ENCODE results near the gene SYNE1. TPM values are rescaled to one million over a fixed set of nuclear protein-coding genes. Genes with fewer than 3 reads are reported as not detected.

The SYNE1 gene
- polyA plus RNA-seq, 1 donor from 2014 or later, result 38.5 TPM

- no peaks in the 10 kb centered on the region for H3K9me3 ChIP-seq (ENCODE audit: low read length)
- H3K36me3 ChIP-seq (ENCODE audit: insufficient read depth, low read length), result no peaks in the 10 kb centered on the region
- no peaks in the 10 kb centered on the region for H3K79me2 ChIP-seq (replicated peaks; ENCODE audit: insufficient read depth, low read length)
- no peaks in the 10 kb centered on the region for H3K27me3 ChIP-seq (ENCODE audit: insufficient read depth, low read depth, low read length)
- H3F3A ChIP-seq (ENCODE audit: insufficient read depth, low read length, poor library complexity, severe bottlenecking), result no peaks in the 10 kb centered on the region
- H4K20me1 ChIP-seq (ENCODE audit: insufficient read depth), result no peaks in the 10 kb centered on the region
- no peak overlapping the region for H2AFZ ChIP-seq (ENCODE audit: low read depth, low read length)
- H3K4me2 ChIP-seq (ENCODE audit: low read length), result no peak overlapping the region
- no peak overlapping the region for H3K27ac ChIP-seq (ENCODE audit: low read length)
- H3K9me2 ChIP-seq (ENCODE audit: insufficient read depth, low read length), result no peaks in the 10 kb centered on the region
- no peak for TF ChIP-seq SMC3 (conservative IDR thresholded peaks at IDR 0.05; ENCODE audit: poor library complexity)
- TF ChIP-seq TAF1 (IDR thresholded peaks at IDR 0.05; ENCODE audit: low read depth), result no peak
- TF ChIP-seq REST (IDR thresholded peaks at IDR 0.05; ENCODE audit: borderline replicate concordance), result no peak
- no peak for TF ChIP-seq EZH2 (IDR thresholded peaks at IDR 0.05; ENCODE audit: borderline replicate concordance, insufficient read depth, low read length, poor library complexity, severe bottlenecking)
- no peak for TF ChIP-seq MXI1 (conservative IDR thresholded peaks at IDR 0.05; ENCODE audit: poor library complexity, severe bottlenecking)
- TF ChIP-seq CTCF (IDR thresholded peaks at IDR 0.05; ENCODE audit: poor library complexity, severe bottlenecking), result no peak
- H3K4me3 ChIP-seq (ENCODE audit: low read length), result no peak overlapping the region
- no peak overlapping the region for H3K9ac ChIP-seq (ENCODE audit: low read length)
Measured at GRCh38 chr6:152605342-152605741, 31.8 kb downstream of the SYNE1 start.

GRCh38 chr6:152603911-152604310, 33.3 kb downstream of the SYNE1 start:
- no peaks in the 10 kb centered on the region for H3K79me2 ChIP-seq (replicated peaks; ENCODE audit: insufficient read depth, low read length)
- H4K20me1 ChIP-seq (ENCODE audit: insufficient read depth), result no peaks in the 10 kb centered on the region
- no peaks in the 10 kb centered on the region for H3K9me3 ChIP-seq (ENCODE audit: low read length)
- no peak overlapping the region for H3K9ac ChIP-seq (ENCODE audit: low read length)
- no peaks in the 10 kb centered on the region for H3F3A ChIP-seq (ENCODE audit: insufficient read depth, low read length, poor library complexity, severe bottlenecking)
- no peak overlapping the region for H2AFZ ChIP-seq (ENCODE audit: low read depth, low read length)
- no peak overlapping the region for H3K27ac ChIP-seq (ENCODE audit: low read length)
- no peak for TF ChIP-seq TAF1 (IDR thresholded peaks at IDR 0.05; ENCODE audit: low read depth)
- no peak for TF ChIP-seq POLR2AphosphoS5 (IDR thresholded peaks at IDR 0.05)
- no peak for TF ChIP-seq REST (IDR thresholded peaks at IDR 0.05; ENCODE audit: borderline replicate concordance)
- TF ChIP-seq CTCF (IDR thresholded peaks at IDR 0.05; ENCODE audit: poor library complexity, severe bottlenecking), result no peak
- TF ChIP-seq SMC3 (conservative IDR thresholded peaks at IDR 0.05; ENCODE audit: poor library complexity), result no peak
- TF ChIP-seq MXI1 (conservative IDR thresholded peaks at IDR 0.05; ENCODE audit: poor library complexity, severe bottlenecking), result no peak
- TF ChIP-seq EP300 (conservative IDR thresholded peaks at IDR 0.05; ENCODE audit: poor library complexity, severe bottlenecking), result no peak
- no peak for TF ChIP-seq EZH2 (IDR thresholded peaks at IDR 0.05; ENCODE audit: borderline replicate concordance, insufficient read depth, low read length, poor library complexity, severe bottlenecking)
- TF ChIP-seq RAD21 (conservative IDR thresholded peaks at IDR 0.05), result no peak
- H3K36me3 ChIP-seq (ENCODE audit: insufficient read depth, low read length), result no peaks in the 10 kb centered on the region
- H3K4me2 ChIP-seq (ENCODE audit: low read length), result no peak overlapping the region
- no peaks in the 10 kb centered on the region for H3K27me3 ChIP-seq (ENCODE audit: insufficient read depth, low read depth, low read length)
- H3K9me2 ChIP-seq (ENCODE audit: insufficient read depth, low read length), result no peaks in the 10 kb centered on the region
- no peak overlapping the region for H3K4me3 ChIP-seq (ENCODE audit: low read length)
